ENCODE results near the gene BTBD16.

DNA sequence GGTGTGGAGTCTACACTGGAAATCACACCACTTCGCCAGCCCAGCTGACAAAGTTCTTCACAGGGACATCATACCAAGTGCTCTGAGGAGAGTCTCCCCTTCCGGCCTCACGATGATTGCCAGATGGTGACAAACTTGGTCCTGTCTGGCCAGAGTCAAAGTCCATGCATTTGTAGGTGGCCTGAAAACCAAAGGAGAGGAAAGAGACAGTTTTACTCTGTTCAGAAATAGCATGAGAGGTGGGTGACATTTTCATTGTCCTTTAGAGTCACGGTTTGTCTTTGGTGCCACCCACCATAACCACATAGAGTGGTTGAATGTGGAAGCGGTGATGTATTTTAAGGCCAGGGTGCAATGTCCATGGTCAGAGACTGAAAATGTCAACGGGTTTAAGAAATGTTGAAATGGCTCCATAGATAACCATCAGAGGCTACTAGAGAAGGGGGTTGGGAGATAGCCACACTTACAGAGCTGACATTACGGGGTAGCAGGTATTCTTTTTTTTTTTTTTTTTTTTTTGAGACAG is 33.0 kb downstream of the BTBD16 start:
- TF ChIP-seq POLR2A (IDR thresholded peaks at IDR 0.05) (no peak), CTCF (IDR thresholded peaks at IDR 0.05) (no peak)

Measured in testis (tissue), 2 donors.